HG02981 (cell line): ENCODE results near the gene PIAS2.
"Not testable (repeated sequence)": the region's sequence is repeated elsewhere in the genome, so short reads cannot be mapped to it uniquely, and the experiment has no call there.

Experiments
- ATAC-seq: cut with Tn5 transposase; IDR thresholded peaks from one replicate; pipeline ENCODE4 v1.9.1; 2021; ENCODE audit warnings: mild to moderate bottlenecking, moderate library complexity; ENCODE audit not compliant: unreplicated experiment

PIAS2 gene

DNA sequence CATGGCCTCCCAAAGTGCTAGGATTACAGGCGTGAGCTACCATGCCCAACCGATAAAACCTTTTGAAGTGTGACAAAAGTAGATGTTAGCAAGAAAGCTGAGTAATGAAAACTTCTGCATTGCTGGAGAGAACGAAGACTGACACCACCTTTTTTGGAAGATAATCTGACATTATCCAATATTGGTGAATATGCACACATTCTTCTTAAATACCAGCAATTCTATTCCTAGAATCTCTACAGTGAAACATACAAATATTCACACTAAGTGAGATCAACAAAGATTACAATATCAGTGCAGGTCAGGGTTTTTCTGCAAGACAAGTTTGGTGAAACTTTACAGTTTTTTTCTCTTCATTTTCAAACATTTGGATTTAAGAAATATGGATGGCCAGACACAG, 7.8 kb downstream of the PIAS2 start:
- no peak for ATAC-seq

- ATAC-seq: no peak
These were observed 13.9 kb downstream of the PIAS2 start for GRCh38 chr18:46903406-46903805.

- peak; percentile 82 for ATAC-seq
These were observed 17.9 kb downstream of the PIAS2 start for GRCh38 chr18:46899274-46899948.

DNA sequence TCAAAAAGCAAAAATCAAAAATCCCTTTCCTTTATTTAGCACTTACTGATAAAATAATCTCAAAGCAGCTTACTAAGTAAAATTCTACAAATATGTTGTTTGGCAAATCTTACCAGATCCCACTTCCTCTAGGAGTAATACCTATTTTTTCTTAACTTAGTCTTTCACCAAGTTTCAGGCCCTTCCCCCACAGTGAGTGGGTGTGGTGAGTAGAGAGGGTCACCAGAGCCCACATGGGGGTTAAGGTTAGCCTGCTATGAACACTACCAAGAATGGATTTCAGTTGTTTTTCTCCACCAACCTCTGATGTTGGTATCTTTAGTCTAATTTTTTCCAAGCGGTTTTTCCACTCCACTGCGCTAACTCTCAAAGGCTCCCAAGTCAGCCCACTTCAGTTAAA, 23.2 kb downstream of the PIAS2 start:
- no peak for ATAC-seq

DNA sequence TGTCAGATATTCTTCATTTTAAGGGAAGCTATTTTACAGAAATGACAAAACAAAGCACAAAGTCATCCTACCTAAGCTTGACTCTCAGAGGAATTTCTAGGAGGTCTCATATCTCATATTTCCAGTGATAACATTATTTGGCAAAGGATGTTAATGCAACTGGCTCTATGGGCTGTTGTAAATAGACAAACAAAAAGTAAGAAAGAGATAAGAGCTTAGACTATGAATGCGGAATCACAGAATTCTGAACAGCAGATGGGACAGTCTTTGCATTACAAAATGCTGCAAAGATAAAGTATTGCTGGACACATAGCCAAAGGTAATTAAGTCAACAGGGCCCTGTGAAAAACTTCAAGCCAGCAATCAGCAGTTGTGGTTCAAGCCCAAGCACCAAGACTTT, 23.9 kb downstream of the PIAS2 start:
- no peak for ATAC-seq

DNA sequence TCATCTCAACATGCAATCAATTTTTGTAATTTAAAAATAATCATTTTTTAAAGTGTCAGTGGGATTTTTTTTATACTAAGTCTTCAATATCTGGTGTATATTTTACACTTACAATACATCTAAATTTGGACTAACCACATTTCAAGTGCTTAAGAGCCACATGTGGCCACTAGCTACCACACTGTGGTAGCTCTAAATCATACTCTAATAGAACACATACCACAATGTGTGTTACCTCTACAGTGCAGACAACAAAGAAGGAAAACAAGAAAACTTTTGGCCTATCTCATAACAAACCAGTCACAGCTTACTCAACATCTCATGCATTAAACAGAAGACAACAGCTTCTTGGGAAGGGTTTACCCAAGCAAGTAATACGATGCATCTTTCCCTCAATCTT, 24.5 kb downstream of the PIAS2 start:
- ATAC-seq: no peak

DNA sequence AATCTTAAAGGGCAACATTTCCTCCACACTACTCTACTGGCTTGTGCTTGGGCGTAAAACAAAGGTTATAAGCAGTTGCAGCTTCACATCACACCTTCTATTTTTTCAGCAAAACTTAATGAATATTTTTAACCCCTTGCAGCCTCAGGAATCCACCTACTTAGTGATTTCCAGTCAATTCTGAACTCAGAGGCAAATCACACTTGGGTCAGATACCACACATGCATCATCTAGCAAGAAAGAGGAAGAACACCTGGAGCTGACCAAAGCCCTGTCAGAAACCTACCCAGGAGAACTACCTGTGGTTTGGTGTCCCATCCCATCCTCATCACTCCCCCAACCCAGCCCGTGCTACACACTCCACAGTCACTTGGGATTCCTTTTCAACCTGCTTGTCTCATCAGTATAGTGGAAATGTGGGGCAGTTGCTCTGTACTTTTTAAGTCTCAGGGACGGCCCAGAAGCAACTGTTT, 25.5 kb downstream of the PIAS2 start:
- peak; percentile 85 for ATAC-seq

DNA sequence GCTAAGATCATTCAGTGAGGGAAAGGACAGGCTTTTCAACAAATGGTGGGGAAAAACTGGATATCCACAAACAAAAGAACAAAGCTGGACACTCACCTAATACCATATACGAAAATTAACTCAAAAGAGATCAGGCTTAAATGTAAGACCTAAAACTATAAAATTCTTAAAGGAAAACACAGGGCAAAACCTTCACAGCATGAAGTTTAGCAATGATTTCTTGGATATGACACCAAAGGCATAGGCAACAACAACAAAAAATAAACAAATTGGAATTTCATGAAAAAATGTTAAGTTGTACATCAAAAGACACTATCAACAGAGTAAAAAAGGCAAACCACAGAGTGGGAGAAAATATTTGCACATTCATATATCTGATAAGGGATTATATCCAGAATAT, 28.3 kb downstream of the PIAS2 start:
- no peak for ATAC-seq

GRCh38 chr18:46886893-46887292, 30.4 kb downstream of the PIAS2 start:
- no peak for ATAC-seq

DNA sequence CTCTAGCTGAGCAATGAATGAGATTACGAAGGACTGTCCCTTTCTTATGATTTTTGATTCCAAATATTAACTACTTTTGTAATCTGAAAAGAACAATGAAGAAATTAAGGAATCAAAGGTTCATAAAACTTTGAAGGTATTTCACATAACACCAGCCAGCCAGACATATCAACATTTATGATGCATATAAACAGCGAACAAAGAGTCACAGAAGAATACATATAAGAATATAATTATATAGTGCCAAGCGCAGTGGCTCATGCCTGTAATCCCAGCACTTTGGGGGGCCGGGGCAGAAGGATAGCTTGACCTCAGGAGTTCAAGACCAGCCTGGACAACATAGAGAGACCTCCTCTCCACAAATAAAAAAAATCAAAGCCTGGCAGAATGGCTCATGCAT, 34.1 kb downstream of the PIAS2 start:
- no peak for ATAC-seq

GRCh38 chr18:46877329-46877987, 39.8 kb downstream of the PIAS2 start:
- no peak for ATAC-seq

GRCh38 chr18:46868169-46868921, 49.0 kb downstream of the PIAS2 start:
- no peak for ATAC-seq

DNA sequence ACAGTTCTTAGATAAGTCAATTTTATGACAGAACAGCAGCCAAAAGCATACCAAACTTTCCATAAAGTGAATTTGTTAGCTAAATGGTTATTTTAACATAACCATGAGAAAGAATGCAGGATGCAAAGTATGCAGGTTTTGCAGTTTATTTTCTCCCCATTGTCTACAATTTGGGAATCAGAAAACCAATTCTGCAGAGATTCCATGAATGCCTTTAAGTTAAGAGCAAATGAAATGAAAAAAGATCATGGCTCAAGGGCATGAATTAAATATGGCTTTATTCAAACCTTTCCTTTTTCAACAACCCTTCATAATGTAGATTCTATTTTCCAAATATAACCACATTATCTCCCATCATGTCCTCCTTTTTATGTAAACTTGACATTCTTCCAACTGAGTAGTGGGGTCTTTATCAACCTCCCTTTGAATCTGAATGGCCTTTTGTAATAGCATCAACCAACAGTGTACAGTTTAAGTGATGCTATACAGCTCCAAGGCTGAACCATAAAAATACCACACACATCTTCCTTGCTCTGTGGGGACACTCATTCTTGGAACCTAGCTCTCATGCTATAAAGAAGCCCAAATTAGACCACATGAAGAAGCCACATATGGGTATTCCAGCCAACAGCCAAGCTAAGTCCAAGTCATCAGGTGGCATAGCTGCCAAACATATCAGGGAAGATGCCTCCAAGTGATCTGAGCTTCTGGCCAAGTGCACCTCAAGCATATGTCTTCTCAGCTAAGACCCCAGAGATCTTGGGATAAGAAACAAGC, 49.8 kb downstream of the PIAS2 start:
- ATAC-seq: no peak

DNA sequence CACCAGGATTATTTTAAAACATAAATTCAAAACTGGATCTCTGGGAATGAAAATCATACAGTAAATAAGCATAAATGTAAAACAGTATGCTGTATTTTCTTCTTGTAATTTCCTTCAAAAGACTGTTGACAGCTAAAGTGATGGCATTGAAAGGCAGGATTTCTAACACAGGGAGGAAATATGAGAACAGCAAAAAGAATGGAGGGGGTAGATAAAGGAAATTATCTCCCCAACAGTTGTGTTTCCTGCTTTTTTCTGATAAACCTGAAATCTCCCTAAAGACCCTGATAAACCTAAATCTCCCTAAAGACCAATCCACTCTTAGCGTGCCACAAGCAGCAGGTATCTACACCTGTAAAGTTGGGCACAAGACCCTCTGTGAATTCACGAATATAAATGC, 50.8 kb downstream of the PIAS2 start:
- ATAC-seq: no peak

- ATAC-seq: not testable (repeated sequence)
These were observed 52.1 kb downstream of the PIAS2 start for GRCh38 chr18:46865245-46865644.

GRCh38 chr18:46859855-46860254, 57.5 kb downstream of the PIAS2 start:
- ATAC-seq: peak; percentile 40

DNA sequence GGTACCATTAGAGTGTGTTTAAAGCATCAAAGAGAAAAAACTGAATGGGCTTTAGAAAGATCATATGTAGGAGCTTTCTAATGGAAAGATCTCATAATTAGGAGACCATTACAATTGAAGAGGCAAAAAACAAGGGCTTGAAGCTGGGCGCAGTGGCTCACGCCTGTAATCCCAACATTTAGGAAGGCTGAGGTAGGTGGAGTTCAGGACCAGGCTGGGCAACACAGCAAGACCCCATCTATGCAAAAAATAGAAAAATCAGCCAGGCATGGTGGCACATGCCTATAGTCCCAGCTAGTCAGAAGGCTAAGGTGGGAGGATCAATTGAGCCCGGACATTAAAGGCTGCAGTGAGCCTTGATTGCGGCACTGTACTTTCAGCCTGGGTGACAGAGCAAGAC, 59.0 kb downstream of the PIAS2 start:
- ATAC-seq: no peak

DNA sequence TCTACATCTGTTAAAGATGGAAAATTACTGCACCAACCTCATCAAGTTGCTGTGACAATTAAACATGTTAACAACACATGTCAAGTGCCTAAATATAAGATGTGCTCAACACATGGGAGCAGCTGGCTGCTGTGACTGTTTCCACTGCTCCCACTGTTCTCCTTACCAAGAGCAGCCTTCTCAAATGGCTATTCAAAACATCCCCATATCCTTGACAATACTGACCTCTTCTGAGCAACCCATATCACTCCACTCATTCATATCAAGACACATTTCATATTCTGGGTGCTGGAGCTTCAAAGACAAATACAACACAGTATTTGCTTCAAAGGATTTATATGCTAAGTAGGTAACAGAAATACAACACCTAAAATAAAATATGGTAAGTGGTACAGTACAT, 60.3 kb downstream of the PIAS2 start:
- ATAC-seq: no peak

- no peak for ATAC-seq
These were observed 68.3 kb downstream of the PIAS2 start for GRCh38 chr18:46849007-46849406.

DNA sequence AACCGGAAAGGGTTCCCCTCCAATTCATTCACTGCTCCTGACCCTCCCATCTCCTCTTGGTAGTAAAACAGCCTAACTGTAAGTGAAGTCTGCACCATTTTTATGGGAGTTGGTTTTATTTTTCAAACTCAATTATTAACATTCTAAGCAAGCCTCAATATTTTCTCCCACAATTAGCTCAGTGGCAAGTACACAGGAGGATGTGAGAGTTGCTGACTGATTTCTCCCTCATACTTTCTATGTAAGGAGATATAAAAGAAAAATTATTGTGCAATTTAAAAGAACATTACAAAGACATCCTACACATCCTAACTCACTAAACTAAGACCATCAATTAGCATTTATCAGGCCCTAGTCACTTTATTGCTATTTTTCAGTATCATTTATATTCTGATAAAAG, 73.9 kb downstream of the PIAS2 start:
- ATAC-seq: no peak

DNA sequence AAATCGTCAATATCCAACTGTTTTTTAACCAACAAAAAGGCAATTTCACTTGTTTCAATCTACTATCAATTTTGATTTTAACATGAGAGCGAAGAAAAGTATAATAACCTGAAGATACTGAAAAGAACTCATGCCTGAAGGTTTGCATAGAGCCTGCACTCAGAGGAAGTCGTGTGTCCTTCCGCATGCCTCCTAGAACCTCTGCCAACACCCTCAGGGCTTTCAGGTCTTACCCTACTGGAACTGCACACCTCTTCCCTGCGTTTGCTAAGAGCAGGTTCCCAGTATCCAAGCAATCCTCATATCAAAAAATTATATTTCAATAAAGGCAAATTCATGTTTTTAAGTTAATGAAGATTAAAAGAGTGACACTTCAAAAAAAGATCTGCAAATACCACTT, 74.7 kb downstream of the PIAS2 start:
- ATAC-seq: no peak
